Thyroid gland (tissue), 4 donors: Measurements from ENCODE around the gene TBPL2. TPM values are rescaled to one million over a fixed set of nuclear protein-coding genes. Genes with fewer than 3 reads are reported as not detected.
"Not testable (repeated sequence)": the region's sequence is repeated elsewhere in the genome, so short reads cannot be mapped to it uniquely, and the experiment has no call there.

Experiments
- DNase-seq, 2 donors: peaks; one replicate each; pipeline ENCODE4 v3.0.0-alpha.2; 2019
- H3K27ac ChIP-seq, 3 donors: fragments of 200-600 bp; sonication (generic); 1 replicate in 2 of 3; 2 replicates in 1 of 3; pipeline ENCODE4 v1.5.1; 2016 to 2019; ENCODE audit warnings: mild to moderate bottlenecking in 1 of 3, moderate library complexity in 1 of 3
- H3K27me3 ChIP-seq: fragments of 200-600 bp; sonication (generic); one replicate; pipeline ENCODE4 v1.5.1; 2019
- H3K36me3 ChIP-seq, 2 donors: fragments of 200-600 bp; sonication (generic); one replicate each; pipeline ENCODE4 v1.5.1; 2016 to 2019
- H3K4me1 ChIP-seq, 2 donors: fragments of 200-600 bp; sonication (generic); one replicate each; pipeline ENCODE4 v1.5.1; 2017 to 2019
- H3K4me3 ChIP-seq, 3 donors: fragments of 200-600 bp; sonication (generic); replicated peaks in 1 of 3; 1 replicate in 2 of 3; 2 replicates in 1 of 3; pipeline ENCODE4 v1.5.1; 2016; ENCODE audit warnings: mild to moderate bottlenecking in 1 of 3
- H3K9me3 ChIP-seq: fragments of 200-600 bp; sonication (generic); one replicate; pipeline ENCODE4 v1.5.1; 2017
- POLR2A ChIP-seq, 2 donors: fragments of 450-650 bp; IDR thresholded peaks; one replicate each; pipeline ENCODE4 v1.6.1; 2017; ENCODE audit warnings: antibody characterized with exemption in 2 of 2, mild to moderate bottlenecking in 2 of 2, moderate library complexity in 1 of 2
- WGBS, 2 donors: methylation state at CpG; one replicate each; pipeline ENCODE4 v1.1.5; 2017; 5-methylcytosine and 5-hydroxymethylcytosine counted together
- intact Hi-C: fragments of 100-400 bp; cut with DNase I; formaldehyde crosslinking; loops from one replicate; pipeline ENCODE4 v1.15.1; 2023
- total RNA-seq, 4 donors: library from RNA; depleted of rRNA; stranded (reverse); fragments of >200 nt; gene quantifications; one replicate each; pipeline ENCODE4 v1.2.3, GENCODE V29; 2016
- TF ChIP-seq, protein P1 (sequence below), 6 experiments: fragments of 200-600 bp in 3 of 6; fragments of 450-650 bp in 3 of 6; sonication (generic) in 3 of 6; IDR thresholded peaks; one replicate each; pipeline ENCODE4 v1.5.1; 2016 to 2019; ENCODE audit warnings: antibody characterized with exemption in 6 of 6, mild to moderate bottlenecking in 2 of 6, inconsistent platforms in 1 of 6, moderate library complexity in 1 of 6

Gene TBPL2
- total RNA-seq, 4 donors from 2014 or later: not detected

DNA sequence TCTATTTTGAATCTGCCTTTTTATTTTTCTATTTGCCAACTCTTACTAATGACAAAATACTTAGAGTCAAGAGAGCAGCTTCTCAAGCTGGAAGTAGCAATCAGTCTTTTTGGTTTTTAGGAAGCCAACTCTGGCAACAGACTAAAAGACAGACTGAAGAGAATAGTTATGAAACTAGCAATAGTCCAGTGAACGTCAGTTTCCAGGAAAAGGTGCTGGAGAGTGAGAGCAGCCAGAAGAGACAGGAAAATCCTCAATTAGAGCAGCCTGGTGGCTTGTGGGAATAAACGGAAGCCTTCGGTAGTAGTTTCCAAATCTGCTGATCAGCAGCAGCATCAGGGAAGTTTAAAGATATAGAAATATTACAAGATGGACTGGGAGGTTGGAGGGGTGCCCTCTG lies 55.9 kb downstream of the TBPL2 start:
- no peak for DNase-seq
- no peaks in the 10 kb centered on the region for H3K9me3 ChIP-seq
- no peak for TF ChIP-seq POLR2A (IDR thresholded peaks at IDR 0.05)
- TF ChIP-seq, protein P1, sequence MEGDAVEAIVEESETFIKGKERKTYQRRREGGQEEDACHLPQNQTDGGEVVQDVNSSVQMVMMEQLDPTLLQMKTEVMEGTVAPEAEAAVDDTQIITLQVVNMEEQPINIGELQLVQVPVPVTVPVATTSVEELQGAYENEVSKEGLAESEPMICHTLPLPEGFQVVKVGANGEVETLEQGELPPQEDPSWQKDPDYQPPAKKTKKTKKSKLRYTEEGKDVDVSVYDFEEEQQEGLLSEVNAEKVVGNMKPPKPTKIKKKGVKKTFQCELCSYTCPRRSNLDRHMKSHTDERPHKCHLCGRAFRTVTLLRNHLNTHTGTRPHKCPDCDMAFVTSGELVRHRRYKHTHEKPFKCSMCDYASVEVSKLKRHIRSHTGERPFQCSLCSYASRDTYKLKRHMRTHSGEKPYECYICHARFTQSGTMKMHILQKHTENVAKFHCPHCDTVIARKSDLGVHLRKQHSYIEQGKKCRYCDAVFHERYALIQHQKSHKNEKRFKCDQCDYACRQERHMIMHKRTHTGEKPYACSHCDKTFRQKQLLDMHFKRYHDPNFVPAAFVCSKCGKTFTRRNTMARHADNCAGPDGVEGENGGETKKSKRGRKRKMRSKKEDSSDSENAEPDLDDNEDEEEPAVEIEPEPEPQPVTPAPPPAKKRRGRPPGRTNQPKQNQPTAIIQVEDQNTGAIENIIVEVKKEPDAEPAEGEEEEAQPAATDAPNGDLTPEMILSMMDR (IDR thresholded peaks at IDR 0.05): no peak
- peak overlapping the region in 1 of 3 donors; percentile 92 for H3K27ac ChIP-seq
- H3K4me1 ChIP-seq: peaks cover 27 to 35% of the 10 kb centered on the region in 2 donors
- intact Hi-C loops: no loop called here
- H3K27me3 ChIP-seq: no peaks in the 10 kb centered on the region
- peaks cover 14 to 18% of the 10 kb centered on the region in 2 donors for H3K36me3 ChIP-seq
- WGBS, 2 donors: 86 to 92% methylated on average over 3 of the region's 3 CpGs
- no peak overlapping the region for H3K4me3 ChIP-seq

DNA sequence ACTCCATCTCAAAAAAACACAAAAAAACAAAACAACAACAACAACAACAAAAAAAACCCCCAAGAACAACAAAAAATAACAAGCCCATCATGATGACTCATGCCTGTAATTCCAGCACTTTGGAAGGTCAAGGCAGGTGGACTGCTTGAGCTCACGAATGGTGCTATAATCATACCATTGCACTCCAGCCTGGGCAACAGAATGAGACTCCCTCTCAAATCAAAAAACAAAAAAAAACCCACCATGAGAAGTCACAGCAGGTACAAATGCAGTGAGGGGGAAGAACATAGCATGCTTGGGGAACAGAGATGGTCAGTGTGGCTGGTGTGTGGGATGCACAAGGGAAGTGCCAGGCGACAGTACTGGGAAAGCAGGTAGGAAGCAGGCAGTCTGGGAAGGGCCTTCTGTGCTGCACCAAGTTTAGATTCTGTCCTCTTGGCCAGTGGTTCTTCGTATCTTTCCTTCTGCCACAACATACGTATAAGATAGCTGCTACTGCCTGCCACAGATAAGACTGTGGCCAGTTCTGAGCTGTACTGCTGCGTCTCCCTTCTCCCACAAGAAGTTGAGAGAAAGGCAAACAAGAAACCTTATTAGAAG lies 56.8 kb downstream of the TBPL2 start:
- intact Hi-C loops: no loop called here

DNA sequence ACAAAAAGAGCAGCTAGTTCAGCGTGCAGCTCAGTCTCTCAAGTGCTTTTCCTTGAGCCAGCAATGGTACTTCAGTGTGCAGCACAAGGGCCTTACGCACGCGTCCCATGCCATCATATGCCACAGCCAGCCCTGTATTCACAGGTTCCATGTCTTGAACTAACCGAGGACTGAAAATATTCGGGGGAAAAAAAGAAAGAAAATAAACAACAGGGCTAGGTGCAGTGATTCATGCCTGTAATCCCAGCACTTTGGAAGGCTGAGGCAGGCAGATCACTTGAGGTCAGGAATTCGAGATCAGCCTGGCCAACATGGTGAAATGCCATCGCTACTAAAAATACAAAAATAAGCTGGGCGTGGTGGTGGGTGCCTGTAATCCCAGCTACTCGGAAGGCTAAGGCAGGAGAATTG lies 57.4 kb downstream of the TBPL2 start:
- intact Hi-C loops, H3K9me3 ChIP-seq, H3K27me3 ChIP-seq, H3K4me3 ChIP-seq: not testable (repeated sequence)
- WGBS, 2 donors: 24 to 37% methylated on average over 10 of the region's 10 CpGs
- peak; percentile 91 to 92 for DNase-seq
- H3K36me3 ChIP-seq: peaks cover 18 to 22% of the 10 kb centered on the region in 2 donors
- peaks cover 27 to 35% of the 10 kb centered on the region in 2 donors for H3K4me1 ChIP-seq
- TF ChIP-seq, protein P1 (IDR thresholded peaks at IDR 0.05): peak in 1 of 6 experiments; percentile 7
- H3K27ac ChIP-seq: peak overlapping the region; percentile 57 to 92 (median 79)

More for the DNA sequence above, 56.8 kb downstream of the TBPL2 start:
- WGBS, 2 donors: 86% methylated on average over 5 of the region's 5 CpGs
- H3K4me3 ChIP-seq: no peak overlapping the region
- no peaks in the 10 kb centered on the region for H3K9me3 ChIP-seq
- H3K27ac ChIP-seq: peak overlapping the region; percentile 57 to 92 (median 79)
- H3K4me1 ChIP-seq: peaks cover 27 to 35% of the 10 kb centered on the region in 2 donors
- H3K27me3 ChIP-seq: no peaks in the 10 kb centered on the region
- DNase-seq: peak in 1 of 2 donors; percentile 5
- H3K36me3 ChIP-seq: peaks cover 18 to 22% of the 10 kb centered on the region in 2 donors
- TF ChIP-seq POLR2A (IDR thresholded peaks at IDR 0.05): no peak
- TF ChIP-seq, protein P1 (IDR thresholded peaks at IDR 0.05): no peak

DNA sequence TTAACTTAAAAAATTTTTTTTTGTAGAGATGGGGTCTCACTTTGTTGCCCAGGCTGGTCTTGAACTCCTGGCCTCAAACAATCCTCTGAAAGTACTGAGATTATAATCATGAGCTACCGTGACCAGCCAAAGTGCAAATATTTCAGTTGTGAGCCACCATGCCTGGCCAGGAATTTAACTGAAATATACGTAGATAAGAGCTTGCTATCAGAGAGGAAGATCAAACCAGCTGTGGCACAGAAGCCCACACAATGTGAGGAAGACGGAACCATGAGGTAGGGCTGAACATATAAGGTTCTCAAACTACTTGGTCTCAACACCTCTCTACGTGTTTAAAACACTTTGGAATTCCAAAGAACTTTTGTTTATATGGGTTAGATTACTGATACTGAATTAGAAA lies 57.9 kb downstream of the TBPL2 start:
- H3K9me3 ChIP-seq: no peaks in the 10 kb centered on the region
- TF ChIP-seq, protein P1 (IDR thresholded peaks at IDR 0.05): no peak
- TF ChIP-seq POLR2A (IDR thresholded peaks at IDR 0.05): no peak
- H3K4me1 ChIP-seq: peaks cover 27 to 35% of the 10 kb centered on the region in 2 donors
- peak overlapping the region; percentile 73 to 92 (median 79) for H3K27ac ChIP-seq
- H3K27me3 ChIP-seq: no peaks in the 10 kb centered on the region
- 43 to 59% methylated on average over 4 of the region's 4 CpGs for WGBS, 2 donors
- no peak overlapping the region for H3K4me3 ChIP-seq
- intact Hi-C loops: no loop called here
- no peak for DNase-seq
- H3K36me3 ChIP-seq: peaks cover 19 to 24% of the 10 kb centered on the region in 2 donors

DNA sequence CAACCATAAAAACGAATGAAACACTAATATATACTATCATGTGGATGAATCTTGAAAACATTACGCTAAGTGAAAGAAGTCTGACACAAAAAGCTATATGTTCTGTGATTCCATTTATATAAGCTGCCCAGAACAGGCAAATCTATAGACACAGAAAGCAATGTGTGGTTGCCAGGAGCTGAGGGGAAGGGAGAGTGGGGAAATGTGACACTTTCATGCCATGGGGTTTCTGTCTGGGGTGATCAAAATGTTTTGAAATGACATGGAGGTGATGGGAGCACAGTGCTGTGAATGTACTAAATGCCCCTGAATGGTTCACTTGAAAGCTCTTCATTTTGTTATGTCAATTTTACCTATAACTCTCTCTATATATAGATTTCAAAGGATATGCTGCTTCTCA lies 58.9 kb downstream of the TBPL2 start:
- DNase-seq: no peak
- no peak overlapping the region for H3K4me3 ChIP-seq
- H3K36me3 ChIP-seq: peaks cover 23 to 33% of the 10 kb centered on the region in 2 donors
- 91 to 93% methylated on average over 2 of the region's 2 CpGs for WGBS, 2 donors
- peak overlapping the region in 1 of 3 donors; percentile 92 for H3K27ac ChIP-seq
- H3K9me3 ChIP-seq: no peaks in the 10 kb centered on the region
- H3K4me1 ChIP-seq: peaks cover 22 to 28% of the 10 kb centered on the region in 2 donors
- TF ChIP-seq, protein P1 (IDR thresholded peaks at IDR 0.05): no peak
- TF ChIP-seq POLR2A (IDR thresholded peaks at IDR 0.05): no peak
- intact Hi-C loops: no loop called here
- H3K27me3 ChIP-seq: no peaks in the 10 kb centered on the region
